Loucy (cell line): ENCODE data around the gene FNDC8.

Experiments
- EZH2phosphoT487 ChIP-seq: fragments of 200-600 bp; IDR thresholded peaks from 2 replicates; pipeline ENCODE4 v1.6.1; 2018; ENCODE audit warnings: antibody characterized with exemption, mild to moderate bottlenecking, moderate library complexity, borderline replicate concordance
- TF ChIP-seq, protein P1 (sequence below): fragments of 200-600 bp; sonication (generic); conservative IDR thresholded peaks from 2 replicates; pipeline ENCODE4 v1.5.1; 2014; ENCODE audit warnings: mild to moderate bottlenecking, antibody characterized with exemption, low read length

DNA sequence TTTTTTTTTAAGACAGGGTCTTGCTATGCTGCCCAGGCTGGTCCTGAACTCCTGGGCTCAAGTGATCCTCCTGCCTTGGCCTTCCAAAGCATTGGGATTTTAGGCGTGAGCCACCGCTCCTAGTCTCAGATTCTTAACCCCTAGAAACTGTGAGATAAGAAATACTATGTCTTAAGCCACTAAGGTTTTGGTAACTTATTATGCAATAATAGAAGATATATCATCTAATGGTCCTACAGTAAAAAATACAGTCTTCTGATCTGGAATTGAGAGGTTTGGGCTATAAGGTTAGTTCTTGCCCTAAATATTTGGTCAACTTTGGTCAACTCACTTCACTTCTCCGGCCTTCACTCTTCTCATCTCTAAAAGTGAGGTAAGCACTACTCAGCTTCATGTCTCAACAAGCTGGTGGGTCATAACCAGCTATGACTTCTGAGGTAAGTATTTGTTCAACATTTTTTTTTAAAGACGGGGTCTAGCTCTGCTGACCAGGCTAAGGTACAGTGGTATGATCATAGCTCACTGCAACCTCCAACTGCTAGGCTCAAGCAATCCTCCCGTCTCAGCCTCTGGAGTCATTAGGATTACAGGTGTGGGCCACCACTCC, 16.5 kb upstream of the FNDC8 start:
- TF ChIP-seq, protein P1, sequence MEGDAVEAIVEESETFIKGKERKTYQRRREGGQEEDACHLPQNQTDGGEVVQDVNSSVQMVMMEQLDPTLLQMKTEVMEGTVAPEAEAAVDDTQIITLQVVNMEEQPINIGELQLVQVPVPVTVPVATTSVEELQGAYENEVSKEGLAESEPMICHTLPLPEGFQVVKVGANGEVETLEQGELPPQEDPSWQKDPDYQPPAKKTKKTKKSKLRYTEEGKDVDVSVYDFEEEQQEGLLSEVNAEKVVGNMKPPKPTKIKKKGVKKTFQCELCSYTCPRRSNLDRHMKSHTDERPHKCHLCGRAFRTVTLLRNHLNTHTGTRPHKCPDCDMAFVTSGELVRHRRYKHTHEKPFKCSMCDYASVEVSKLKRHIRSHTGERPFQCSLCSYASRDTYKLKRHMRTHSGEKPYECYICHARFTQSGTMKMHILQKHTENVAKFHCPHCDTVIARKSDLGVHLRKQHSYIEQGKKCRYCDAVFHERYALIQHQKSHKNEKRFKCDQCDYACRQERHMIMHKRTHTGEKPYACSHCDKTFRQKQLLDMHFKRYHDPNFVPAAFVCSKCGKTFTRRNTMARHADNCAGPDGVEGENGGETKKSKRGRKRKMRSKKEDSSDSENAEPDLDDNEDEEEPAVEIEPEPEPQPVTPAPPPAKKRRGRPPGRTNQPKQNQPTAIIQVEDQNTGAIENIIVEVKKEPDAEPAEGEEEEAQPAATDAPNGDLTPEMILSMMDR = no peak
- no peak for TF ChIP-seq EZH2phosphoT487
